HG03342 (cell line): ENCODE measurements around the gene EFHC2.
"Not testable (repeated sequence)": the region's sequence is repeated elsewhere in the genome, so short reads cannot be mapped to it uniquely, and the experiment has no call there.

Source experiments
- ATAC-seq: cut with Tn5 transposase; IDR thresholded peaks from one replicate; pipeline ENCODE4 v1.9.1; 2021; ENCODE audit warnings: mild to moderate bottlenecking, moderate library complexity; ENCODE audit not compliant: unreplicated experiment

Gene EFHC2

GRCh38 chrX:44299177-44299576 lies 44.3 kb downstream of the EFHC2 start:
- ATAC-seq, result no peak

GRCh38 chrX:44291468-44292092 lies 51.9 kb downstream of the EFHC2 start:
- ATAC-seq, result peak; percentile 55

GRCh38 chrX:44290718-44291117 lies 52.8 kb downstream of the EFHC2 start:
- no peak for ATAC-seq

- ATAC-seq, result no peak
Observed at GRCh38 chrX:44282753-44283152, 60.7 kb downstream of the EFHC2 start.

- ATAC-seq, result no peak
Observed at GRCh38 chrX:44280116-44280515, 63.4 kb downstream of the EFHC2 start.

GRCh38 chrX:44274096-44274495 lies 69.4 kb downstream of the EFHC2 start:
- no peak for ATAC-seq

GRCh38 chrX:44267861-44268260 lies 75.6 kb downstream of the EFHC2 start:
- ATAC-seq, result no peak

- no peak for ATAC-seq
Observed at GRCh38 chrX:44267116-44267515, 76.4 kb downstream of the EFHC2 start.

- no peak for ATAC-seq
Observed at GRCh38 chrX:44265559-44265958, 77.9 kb downstream of the EFHC2 start.

- ATAC-seq, result no peak
Observed at GRCh38 chrX:44264936-44265335, 78.5 kb downstream of the EFHC2 start.

GRCh38 chrX:44261286-44261685 lies 82.2 kb downstream of the EFHC2 start:
- ATAC-seq, result no peak

- ATAC-seq, result no peak
Observed at GRCh38 chrX:44260609-44261008, 82.9 kb downstream of the EFHC2 start.

- ATAC-seq, result not testable (repeated sequence)
Observed at GRCh38 chrX:44255742-44256141, 87.7 kb downstream of the EFHC2 start.

GRCh38 chrX:44253575-44253942 lies 89.9 kb downstream of the EFHC2 start:
- no peak for ATAC-seq

GRCh38 chrX:44252688-44253574 lies 90.5 kb downstream of the EFHC2 start:
- peak; percentile 79 for ATAC-seq

- ATAC-seq, result no peak
Observed at GRCh38 chrX:44247468-44247867, 96.0 kb downstream of the EFHC2 start.

- ATAC-seq, result no peak
Observed at GRCh38 chrX:44246826-44247225, 96.6 kb downstream of the EFHC2 start.

GRCh38 chrX:44245733-44246132 lies 97.7 kb downstream of the EFHC2 start:
- ATAC-seq, result no peak

GRCh38 chrX:44244008-44244407 lies 99.5 kb downstream of the EFHC2 start:
- ATAC-seq, result no peak

GRCh38 chrX:44241546-44241945 lies 101.9 kb downstream of the EFHC2 start:
- ATAC-seq, result no peak

GRCh38 chrX:44240036-44240435 lies 103.4 kb downstream of the EFHC2 start:
- ATAC-seq, result no peak

- ATAC-seq, result no peak
Observed at GRCh38 chrX:44239036-44239435, 104.4 kb downstream of the EFHC2 start.
